ENCODE results near the gene DBX1. TPM values are rescaled to one million over a fixed set of nuclear protein-coding genes. Genes with fewer than 3 reads are reported as not detected.
"Not testable (repeated sequence)": the region's sequence is repeated elsewhere in the genome, so short reads cannot be mapped to it uniquely, and the experiment has no call there.

DBX1 gene
- total RNA-seq, 1 experiment from 2014 or later, result not detected

GRCh38 chr11:20132667-20133039 is 27.6 kb downstream of the DBX1 start:
- DNase-seq (no peak), ATAC-seq (no peak)
- 0 out of 2 replicates have a peak, but pooled peaks cover 6% of the 10 kb centered on the region for H3K4me1 ChIP-seq (ENCODE audit: insufficient read depth, low read length)
- BruUV-seq (replicated peaks), result no TSS peak
- CTCF ChIA-PET, result interaction anchor here (0.8 to 1.4 kb wide), 4 partner anchors 179 to 477 kb away, joined by 3 to 6 read pairs (median 4); no protein-coding TSS in a partner anchor
- H3K27ac ChIP-seq (ENCODE audit: low read length), result no peak overlapping the region
- peak overlapping the region; percentile 95 for H2AFZ ChIP-seq (ENCODE audit: low read length)
- no peaks in the 10 kb centered on the region for H3F3A ChIP-seq (ENCODE audit: low read length, unreplicated experiment)
- H3K9me2 ChIP-seq (replicated peaks; ENCODE audit: low read length), result no peaks in the 10 kb centered on the region
- peak overlapping the region; percentile 93 for H3K4me2 ChIP-seq (ENCODE audit: low read length)
- TF ChIP-seq CTCF (conservative IDR thresholded peaks at IDR 0.05; ENCODE audit: low read depth, low read length), result peak; percentile 10; the same call in 1 of the 2 replicates
- no peak for TF ChIP-seq EZH2 (IDR thresholded peaks at IDR 0.05; ENCODE audit: low read length, unreplicated experiment)
- POLR2A ChIA-PET (ENCODE audit: unreplicated experiment), result interaction anchor here (0.7 kb wide), 1 partner anchor 175 kb away, joined by 9 read pairs; no protein-coding TSS in a partner anchor
- intact Hi-C loops (cut with micrococcal nuclease), result loop anchor here (1.0 to 2.0 kb wide), 2 partner anchors 181 to 194 kb away; no protein-coding TSS in a partner anchor
- H3K4me3 ChIP-seq (ENCODE audit: low read length), result peak overlapping the region; percentile 68
- no peaks in the 10 kb centered on the region for H3K36me3 ChIP-seq (ENCODE audit: low read depth, low read length)
- no peaks in the 10 kb centered on the region for H4K20me1 ChIP-seq (ENCODE audit: low read length)
- H3K79me2 ChIP-seq (ENCODE audit: low read length), result no peaks in the 10 kb centered on the region
- H3K9ac ChIP-seq (ENCODE audit: low read length), result no peak overlapping the region
- no peaks in the 10 kb centered on the region for H3K27me3 ChIP-seq (ENCODE audit: low read length)
- no peaks in the 10 kb centered on the region for H3K9me3 ChIP-seq (ENCODE audit: low read length)

- ChIA-PET POLR2A (ENCODE audit: unreplicated experiment) (interaction anchor here (0.7 kb wide), 1 partner anchor 175 kb away, joined by 9 read pairs; no protein-coding TSS in a partner anchor), CTCF (interaction anchor here (0.9 to 1.4 kb wide), 3 partner anchors 178 to 223 kb away, joined by 3 to 6 read pairs (median 5); no protein-coding TSS in a partner anchor)
- Histone ChIP-seq H3K36me3 (ENCODE audit: low read depth, low read length) (no peaks in the 10 kb centered on the region), H3K9me2 (replicated peaks; ENCODE audit: low read length) (no peaks in the 10 kb centered on the region), H4K20me1 (ENCODE audit: low read length) (no peaks in the 10 kb centered on the region), H3F3A (ENCODE audit: low read length, unreplicated experiment) (no peaks in the 10 kb centered on the region), H2AFZ (ENCODE audit: low read length) (peak overlapping the region; percentile 95), H3K79me2 (ENCODE audit: low read length) (no peaks in the 10 kb centered on the region), H3K4me2 (ENCODE audit: low read length) (peak overlapping the region; percentile 93), H3K27ac (ENCODE audit: low read length) (no peak overlapping the region), H3K4me1 (ENCODE audit: insufficient read depth, low read length) (peaks cover 11% of the 10 kb centered on the region), H3K9ac (ENCODE audit: low read length) (peak overlapping the region; percentile 54), H3K9me3 (ENCODE audit: low read length) (no peaks in the 10 kb centered on the region), H3K27me3 (ENCODE audit: low read length) (no peaks in the 10 kb centered on the region), H3K4me3 (ENCODE audit: low read length) (peak overlapping the region; percentile 68)
- TF ChIP-seq EZH2 (IDR thresholded peaks at IDR 0.05; ENCODE audit: low read length, unreplicated experiment) (no peak), CTCF (conservative IDR thresholded peaks at IDR 0.05; ENCODE audit: low read depth, low read length) (peak; percentile 90)
- DNase-seq (peak; percentile 72), ATAC-seq (peak; percentile 69)
- intact Hi-C loops (cut with micrococcal nuclease), result loop anchor here (1.0 to 2.0 kb wide), 2 partner anchors 181 to 193 kb away; no protein-coding TSS in a partner anchor
- no TSS peak for BruUV-seq (replicated peaks)
These were observed 28.2 kb downstream of the DBX1 start for GRCh38 chr11:20131788-20132666.

- Histone ChIP-seq H3F3A (ENCODE audit: low read length, unreplicated experiment) (no peaks in the 10 kb centered on the region), H3K9me3 (ENCODE audit: low read length) (no peaks in the 10 kb centered on the region), H2AFZ (ENCODE audit: low read length) (no peak overlapping the region), H4K20me1 (ENCODE audit: low read length) (no peaks in the 10 kb centered on the region), H3K4me3 (ENCODE audit: low read length) (no peak overlapping the region), H3K9me2 (replicated peaks; ENCODE audit: low read length) (no peaks in the 10 kb centered on the region), H3K9ac (ENCODE audit: low read length) (no peak overlapping the region), H3K79me2 (ENCODE audit: low read length) (no peaks in the 10 kb centered on the region), H3K36me3 (ENCODE audit: low read depth, low read length) (no peaks in the 10 kb centered on the region), H3K27me3 (ENCODE audit: low read length) (no peaks in the 10 kb centered on the region), H3K4me1 (ENCODE audit: insufficient read depth, low read length) (peaks cover 26% of the 10 kb centered on the region), H3K4me2 (ENCODE audit: low read length) (no peak overlapping the region), H3K27ac (ENCODE audit: low read length) (no peak overlapping the region)
- ATAC-seq, result no peak
- ChIA-PET POLR2A (ENCODE audit: unreplicated experiment) (no interaction called here), CTCF (no interaction called here)
- no peak for DNase-seq
- intact Hi-C loops (cut with micrococcal nuclease), result loop anchor here (10.0 kb wide), 1 partner anchor 575 kb away; no protein-coding TSS in a partner anchor
- no TSS peak for BruUV-seq (replicated peaks)
- no peak for TF ChIP-seq CTCF (conservative IDR thresholded peaks at IDR 0.05; ENCODE audit: low read depth, low read length)
- TF ChIP-seq EZH2phosphoT487 (IDR thresholded peaks at IDR 0.05; ENCODE audit: borderline replicate concordance, low read length), result no peak
- TF ChIP-seq EZH2 (IDR thresholded peaks at IDR 0.05; ENCODE audit: low read length, unreplicated experiment), result no peak
These were observed 30.6 kb downstream of the DBX1 start for GRCh38 chr11:20129665-20130064.

- H3K4me3 ChIP-seq (ENCODE audit: low read length); H3K4me2 ChIP-seq (ENCODE audit: low read length); H3K9me2 ChIP-seq (replicated peaks; ENCODE audit: low read length); DNase-seq; H3F3A ChIP-seq (ENCODE audit: low read length, unreplicated experiment); H4K20me1 ChIP-seq (ENCODE audit: low read length); H3K27me3 ChIP-seq (ENCODE audit: low read length); H3K36me3 ChIP-seq (ENCODE audit: low read depth, low read length); BruUV-seq (replicated peaks); H2AFZ ChIP-seq (ENCODE audit: low read length); ATAC-seq; H3K9me3 ChIP-seq (ENCODE audit: low read length); H3K9ac ChIP-seq (ENCODE audit: low read length); H3K27ac ChIP-seq (ENCODE audit: low read length); POLR2A ChIA-PET (ENCODE audit: unreplicated experiment); H3K79me2 ChIP-seq (ENCODE audit: low read length): not testable (repeated sequence)
- CTCF ChIA-PET, result interaction anchor here (0.9 to 1.3 kb wide), 4 partner anchors 210 to 299 kb away, joined by 3 to 6 read pairs (median 5); no protein-coding TSS in a partner anchor
- intact Hi-C loops (cut with micrococcal nuclease), result loop anchor here (1.0 to 10.0 kb wide), 5 partner anchors 177 to 574 kb away; no protein-coding TSS in a partner anchor
- H3K4me1 ChIP-seq (ENCODE audit: insufficient read depth, low read length), result peaks cover 26% of the 10 kb centered on the region
These were observed 31.8 kb downstream of the DBX1 start for GRCh38 chr11:20128528-20128825.

Data from PC-3 (cell line).